Measurements from ENCODE around the gene RFT1.

Gene RFT1

DNA sequence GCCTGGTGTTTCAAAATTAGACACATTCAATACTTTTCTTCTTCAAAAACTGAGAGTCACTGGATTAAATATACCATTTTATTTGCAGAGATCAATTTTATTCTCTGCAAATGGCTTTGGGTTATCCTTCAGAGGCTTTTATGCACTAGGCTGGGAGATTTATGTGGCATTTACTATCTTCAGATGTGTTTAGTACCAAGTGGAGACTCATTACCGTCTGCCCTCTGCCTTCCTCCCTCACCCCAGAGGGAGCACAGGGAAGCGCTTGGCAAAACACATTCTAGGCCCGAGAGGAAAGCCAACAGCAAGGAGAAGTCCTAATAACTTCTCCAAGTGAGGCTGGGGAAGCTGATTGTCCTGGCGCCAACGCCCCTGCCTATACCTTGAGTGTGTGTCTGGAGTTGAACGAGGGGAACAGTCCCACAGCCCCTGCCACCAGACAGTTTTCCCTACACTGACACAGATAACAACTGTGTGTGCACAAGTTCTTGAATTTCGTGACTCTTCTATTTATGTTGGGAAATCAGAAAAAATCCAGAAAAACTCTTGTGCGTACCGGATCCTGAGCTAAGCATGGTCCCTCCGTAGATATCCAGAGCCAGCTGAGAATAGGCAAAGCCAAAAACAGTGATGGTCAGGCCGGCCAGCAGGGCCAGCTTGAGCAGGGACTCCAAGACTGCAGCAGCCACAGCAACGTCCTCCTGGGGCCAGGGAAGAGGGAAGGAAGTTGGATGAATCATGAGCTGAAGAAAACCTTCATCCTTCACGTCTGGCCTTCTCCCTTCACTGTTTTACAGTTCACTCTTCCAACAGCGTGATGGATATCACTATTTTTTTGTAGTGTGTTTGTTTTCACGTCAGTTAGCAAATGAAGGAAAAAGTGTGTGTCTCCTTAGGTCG, 26.6 kb downstream of the RFT1 start:
- H3K27me3 ChIP-seq (ENCODE audit: control insufficient read depth, insufficient read depth, low read length) = no peaks in the 10 kb centered on the region
- no peaks in the 10 kb centered on the region for H3K9me3 ChIP-seq (ENCODE audit: control insufficient read depth, insufficient read depth, low read length)
- DNase-seq (ENCODE audit: low read depth, low spot score) = no peak
- H3K36me3 ChIP-seq (ENCODE audit: control insufficient read depth, insufficient read depth, low read length) = 0 out of 2 replicates have a peak, but pooled peaks cover 6% of the 10 kb centered on the region
- H3K4me1 ChIP-seq (ENCODE audit: control insufficient read depth, insufficient read depth, low read length) = no peaks in the 10 kb centered on the region
- no peak overlapping the region for H3K27ac ChIP-seq (ENCODE audit: low read length)
- no peak overlapping the region for H3K4me3 ChIP-seq (ENCODE audit: low read length)
- WGBS (ENCODE audit: insufficient coverage, insufficient read length) = no CpG with 5 or more reads among the region's 16 CpGs

DNA sequence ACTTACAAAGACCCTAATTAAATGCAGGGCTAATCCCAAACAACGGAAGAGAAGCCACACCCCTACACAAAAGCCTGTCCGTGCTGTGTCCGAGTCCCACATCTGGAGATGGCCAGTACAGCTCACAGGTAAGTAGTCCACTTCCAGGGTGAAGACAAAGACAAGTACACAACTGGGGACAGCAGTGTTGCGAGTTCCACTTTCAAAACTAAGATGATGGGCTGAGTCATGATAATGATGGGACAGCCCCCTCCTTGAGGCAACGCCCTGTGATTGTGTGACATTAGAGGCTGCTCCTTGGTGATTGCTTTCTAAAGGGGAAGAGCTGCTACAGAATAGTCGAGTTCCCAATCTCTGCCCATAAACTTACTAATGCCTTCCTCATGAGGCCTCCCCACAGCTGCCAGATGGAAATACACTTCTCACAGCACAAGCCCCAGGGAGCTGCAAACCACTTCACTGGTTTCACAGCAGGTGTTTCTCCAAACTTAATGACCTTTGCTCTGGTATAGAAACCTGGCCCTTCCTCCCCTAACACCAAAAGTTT, 27.6 kb downstream of the RFT1 start:
- Histone ChIP-seq H3K9me3 (ENCODE audit: control insufficient read depth, insufficient read depth, low read length) (no peaks in the 10 kb centered on the region), H3K27me3 (ENCODE audit: control insufficient read depth, insufficient read depth, low read length) (no peaks in the 10 kb centered on the region), H3K4me1 (ENCODE audit: control insufficient read depth, insufficient read depth, low read length) (no peaks in the 10 kb centered on the region), H3K27ac (ENCODE audit: low read length) (no peak overlapping the region), H3K4me3 (ENCODE audit: low read length) (no peak overlapping the region), H3K36me3 (ENCODE audit: control insufficient read depth, insufficient read depth, low read length) (0 out of 2 replicates have a peak, but pooled peaks cover 6% of the 10 kb centered on the region)
- no CpG with 5 or more reads among the region's 6 CpGs for WGBS (ENCODE audit: insufficient coverage, insufficient read length)
- DNase-seq (ENCODE audit: low read depth, low spot score) = no peak

DNA sequence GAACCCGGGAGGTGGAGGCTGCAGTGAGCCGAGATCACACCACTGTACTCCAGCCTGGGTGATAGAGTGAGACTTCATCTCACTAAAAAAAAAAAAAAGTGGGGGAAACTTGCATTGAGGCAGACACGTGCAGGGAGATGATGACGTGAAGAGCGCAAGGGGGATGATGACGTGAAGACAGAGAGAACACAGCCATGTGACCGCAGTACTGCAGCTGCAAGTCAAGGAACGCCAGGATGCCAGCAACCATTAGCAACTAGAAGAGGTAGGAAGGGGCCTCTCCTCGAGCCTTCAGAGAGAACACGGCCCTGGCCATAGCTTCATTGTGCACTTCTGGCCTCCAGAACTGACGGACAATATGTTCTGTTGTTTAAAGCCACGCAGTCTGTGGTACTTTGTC, 28.3 kb downstream of the RFT1 start:
- H3K27ac ChIP-seq (ENCODE audit: low read length) = no peak overlapping the region
- H3K9me3 ChIP-seq (ENCODE audit: control insufficient read depth, insufficient read depth, low read length) = no peaks in the 10 kb centered on the region
- no peak for DNase-seq (ENCODE audit: low read depth, low spot score)
- no peaks in the 10 kb centered on the region for H3K27me3 ChIP-seq (ENCODE audit: control insufficient read depth, insufficient read depth, low read length)
- no peaks in the 10 kb centered on the region for H3K4me1 ChIP-seq (ENCODE audit: control insufficient read depth, insufficient read depth, low read length)
- WGBS (ENCODE audit: insufficient coverage, insufficient read length) = no CpG with 5 or more reads among the region's 12 CpGs
- 0 out of 2 replicates have a peak, but pooled peaks cover 6% of the 10 kb centered on the region for H3K36me3 ChIP-seq (ENCODE audit: control insufficient read depth, insufficient read depth, low read length)
- no peak overlapping the region for H3K4me3 ChIP-seq (ENCODE audit: low read length)

GRCh38 chr3:53100818-53101466, 29.3 kb downstream of the RFT1 start:
- H3K4me3 ChIP-seq (ENCODE audit: low read length) = no peak overlapping the region
- no peak for DNase-seq (ENCODE audit: low read depth, low spot score)
- 0 out of 2 replicates have a peak, but pooled peaks cover 6% of the 10 kb centered on the region for H3K36me3 ChIP-seq (ENCODE audit: control insufficient read depth, insufficient read depth, low read length)
- no peaks in the 10 kb centered on the region for H3K4me1 ChIP-seq (ENCODE audit: control insufficient read depth, insufficient read depth, low read length)
- WGBS (ENCODE audit: insufficient coverage, insufficient read length) = no CpG with 5 or more reads among the region's 12 CpGs
- H3K9me3 ChIP-seq (ENCODE audit: control insufficient read depth, insufficient read depth, low read length) = no peaks in the 10 kb centered on the region
- no peaks in the 10 kb centered on the region for H3K27me3 ChIP-seq (ENCODE audit: control insufficient read depth, insufficient read depth, low read length)
- H3K27ac ChIP-seq (ENCODE audit: low read length) = no peak overlapping the region

DNA sequence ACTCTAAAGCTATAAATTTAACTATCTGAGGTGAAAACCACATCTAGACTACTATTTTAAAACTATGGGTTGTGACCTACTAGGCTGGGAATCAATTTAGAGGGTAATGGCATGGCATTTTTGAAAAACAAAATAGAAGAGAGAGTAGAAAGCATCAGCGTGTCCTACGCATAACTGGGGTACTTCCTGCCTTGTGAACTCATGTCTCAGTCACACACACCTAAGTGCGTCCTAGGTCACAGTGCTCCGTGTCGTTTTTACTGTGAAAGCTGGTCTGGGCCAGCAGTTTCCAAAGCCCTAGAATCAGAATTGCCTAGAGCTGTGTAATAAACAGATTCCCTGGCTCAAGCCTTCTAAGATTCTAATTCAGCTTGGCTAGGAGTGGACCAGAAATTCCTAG, 32.3 kb downstream of the RFT1 start:
- H3K9me3 ChIP-seq (ENCODE audit: control insufficient read depth, insufficient read depth, low read length) = no peaks in the 10 kb centered on the region
- no peaks in the 10 kb centered on the region for H3K36me3 ChIP-seq (ENCODE audit: control insufficient read depth, insufficient read depth, low read length)

GRCh38 chr3:53092942-53093341, 37.3 kb downstream of the RFT1 start:
- Histone ChIP-seq H3K4me1 (ENCODE audit: control insufficient read depth, insufficient read depth, low read length) (no peaks in the 10 kb centered on the region), H3K36me3 (ENCODE audit: control insufficient read depth, insufficient read depth, low read length) (peaks cover 7% of the 10 kb centered on the region; the same call in 1 of the 2 replicates), H3K27me3 (ENCODE audit: control insufficient read depth, insufficient read depth, low read length) (no peaks in the 10 kb centered on the region), H3K9me3 (ENCODE audit: control insufficient read depth, insufficient read depth, low read length) (no peaks in the 10 kb centered on the region), H3K27ac (ENCODE audit: low read length) (no peak overlapping the region), H3K4me3 (ENCODE audit: low read length) (no peak overlapping the region)
- WGBS (ENCODE audit: insufficient coverage, insufficient read length) = no CpG with 5 or more reads among the region's 2 CpGs
- no peak for DNase-seq (ENCODE audit: low read depth, low spot score)

More for the DNA sequence above, 32.3 kb downstream of the RFT1 start:
- H3K27me3 ChIP-seq (ENCODE audit: control insufficient read depth, insufficient read depth, low read length) = no peaks in the 10 kb centered on the region
- no peak overlapping the region for H3K27ac ChIP-seq (ENCODE audit: low read length)
- DNase-seq (ENCODE audit: low read depth, low spot score) = no peak
- H3K4me1 ChIP-seq (ENCODE audit: control insufficient read depth, insufficient read depth, low read length) = no peaks in the 10 kb centered on the region
- no peak overlapping the region for H3K4me3 ChIP-seq (ENCODE audit: low read length)
- no CpG with 5 or more reads among the region's 5 CpGs for WGBS (ENCODE audit: insufficient coverage, insufficient read length)

GRCh38 chr3:53092216-53092615, 38.0 kb downstream of the RFT1 start:
- peaks cover 7% of the 10 kb centered on the region; the same call in 1 of the 2 replicates for H3K36me3 ChIP-seq (ENCODE audit: control insufficient read depth, insufficient read depth, low read length)

DNA sequence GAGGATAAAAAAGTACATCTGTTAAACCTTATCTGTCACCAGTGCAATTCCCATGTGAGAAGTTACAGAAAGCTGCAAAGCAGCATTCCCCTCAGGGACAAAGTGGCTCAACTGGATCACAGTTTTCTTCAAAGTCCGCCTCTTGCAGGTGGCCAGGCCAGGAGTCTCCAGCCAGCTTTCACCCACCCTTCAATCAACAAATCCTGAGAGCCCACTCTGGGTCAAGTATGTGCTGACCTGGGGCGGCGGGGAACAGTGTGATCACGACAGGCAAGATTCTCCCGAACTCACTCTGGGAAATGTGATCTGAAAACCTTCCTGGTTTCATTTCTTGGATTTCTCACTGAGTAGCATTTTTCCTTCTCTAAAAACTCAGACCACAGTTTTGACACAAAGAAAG, 39.2 kb downstream of the RFT1 start:
- DNase-seq (ENCODE audit: low read depth, low spot score) = no peak
- WGBS (ENCODE audit: insufficient coverage, insufficient read length) = no CpG with 5 or more reads among the region's 5 CpGs
- Histone ChIP-seq H3K4me1 (ENCODE audit: control insufficient read depth, insufficient read depth, low read length) (no peaks in the 10 kb centered on the region), H3K9me3 (ENCODE audit: control insufficient read depth, insufficient read depth, low read length) (no peaks in the 10 kb centered on the region), H3K4me3 (ENCODE audit: low read length) (no peak overlapping the region), H3K27ac (ENCODE audit: low read length) (no peak overlapping the region), H3K36me3 (ENCODE audit: control insufficient read depth, insufficient read depth, low read length) (peaks cover 7% of the 10 kb centered on the region; the same call in 1 of the 2 replicates), H3K27me3 (ENCODE audit: control insufficient read depth, insufficient read depth, low read length) (no peaks in the 10 kb centered on the region)

More at GRCh38 chr3:53092216-53092615, 38.0 kb downstream of the RFT1 start:
- no CpG with 5 or more reads among the region's 11 CpGs for WGBS (ENCODE audit: insufficient coverage, insufficient read length)
- no peak for DNase-seq (ENCODE audit: low read depth, low spot score)
- H3K9me3 ChIP-seq (ENCODE audit: control insufficient read depth, insufficient read depth, low read length) = no peaks in the 10 kb centered on the region
- H3K27me3 ChIP-seq (ENCODE audit: control insufficient read depth, insufficient read depth, low read length) = no peaks in the 10 kb centered on the region
- no peak overlapping the region for H3K27ac ChIP-seq (ENCODE audit: low read length)
- H3K4me1 ChIP-seq (ENCODE audit: control insufficient read depth, insufficient read depth, low read length) = no peaks in the 10 kb centered on the region
- no peak overlapping the region for H3K4me3 ChIP-seq (ENCODE audit: low read length)

DNA sequence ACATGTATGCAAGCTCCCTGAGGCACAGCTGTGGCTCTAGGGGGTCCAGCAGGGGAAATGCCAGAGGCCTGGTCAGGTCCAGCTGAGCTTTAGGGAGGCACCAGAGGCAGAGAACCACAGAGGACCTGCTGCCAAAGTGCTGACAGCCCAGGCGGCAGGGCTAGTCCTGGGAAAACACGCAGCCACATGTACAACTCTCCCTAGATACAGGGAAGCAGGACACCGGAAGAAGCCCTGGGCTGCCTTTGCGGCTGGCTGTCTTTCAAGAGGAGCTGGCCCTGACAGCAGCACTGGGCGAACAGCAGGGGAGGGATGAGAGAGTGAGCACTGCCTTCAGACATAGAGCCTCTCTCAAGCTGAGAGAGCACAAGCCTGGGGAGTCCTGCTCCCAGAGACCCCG, 40.7 kb downstream of the RFT1 start:
- no peaks in the 10 kb centered on the region for H3K4me1 ChIP-seq (ENCODE audit: control insufficient read depth, insufficient read depth, low read length)
- WGBS (ENCODE audit: insufficient coverage, insufficient read length) = no CpG with 5 or more reads among the region's 6 CpGs
- no peak overlapping the region for H3K27ac ChIP-seq (ENCODE audit: low read length)
- no peaks in the 10 kb centered on the region for H3K9me3 ChIP-seq (ENCODE audit: control insufficient read depth, insufficient read depth, low read length)
- no peak overlapping the region for H3K4me3 ChIP-seq (ENCODE audit: low read length)
- H3K36me3 ChIP-seq (ENCODE audit: control insufficient read depth, insufficient read depth, low read length) = peaks cover 7% of the 10 kb centered on the region; the same call in 1 of the 2 replicates
- H3K27me3 ChIP-seq (ENCODE audit: control insufficient read depth, insufficient read depth, low read length) = no peaks in the 10 kb centered on the region
- no peak for DNase-seq (ENCODE audit: low read depth, low spot score)

- no peak for DNase-seq (ENCODE audit: low read depth, low spot score)
- Histone ChIP-seq H3K36me3 (ENCODE audit: control insufficient read depth, insufficient read depth, low read length) (no peaks in the 10 kb centered on the region), H3K4me3 (ENCODE audit: low read length) (no peak overlapping the region), H3K27ac (ENCODE audit: low read length) (no peak overlapping the region), H3K9me3 (ENCODE audit: control insufficient read depth, insufficient read depth, low read length) (no peaks in the 10 kb centered on the region), H3K4me1 (ENCODE audit: control insufficient read depth, insufficient read depth, low read length) (no peaks in the 10 kb centered on the region), H3K27me3 (ENCODE audit: control insufficient read depth, insufficient read depth, low read length) (no peaks in the 10 kb centered on the region)
- no CpG with 5 or more reads among the region's 10 CpGs for WGBS (ENCODE audit: insufficient coverage, insufficient read length)
Measured at GRCh38 chr3:53085476-53085875, 44.8 kb downstream of the RFT1 start.
